Suprapubic skin (tissue), 4 donors: ENCODE results near the gene KMT2C. TPM values are rescaled to one million over a fixed set of nuclear protein-coding genes. Genes with fewer than 3 reads are reported as not detected.

Source experiments
- DNase-seq, 2 donors: peaks; one replicate each; pipeline ENCODE4 v3.0.0-alpha.2; 2019; ENCODE audit warnings: low spot score in 2 of 2
- H3K27ac ChIP-seq: fragments of 200-600 bp; sonication (generic); one replicate; pipeline ENCODE4 v1.5.1; 2019
- H3K27me3 ChIP-seq: fragments of 200-600 bp; sonication (generic); one replicate; pipeline ENCODE4 v1.5.1; 2019
- H3K36me3 ChIP-seq: fragments of 200-600 bp; sonication (generic); one replicate; pipeline ENCODE4 v1.5.1; 2019
- H3K4me1 ChIP-seq: fragments of 200-600 bp; sonication (generic); one replicate; pipeline ENCODE4 v1.5.1; 2019
- H3K4me3 ChIP-seq: fragments of 200-600 bp; sonication (generic); one replicate; pipeline ENCODE4 v1.5.1; 2019; ENCODE audit warnings: mild to moderate bottlenecking
- H3K9me3 ChIP-seq: fragments of 200-600 bp; sonication (generic); one replicate; pipeline ENCODE4 v1.5.1; 2019
- CTCF ChIP-seq, 2 donors: fragments of 200-600 bp in 1 of 2; fragments of 450-650 bp in 1 of 2; sonication (generic) in 1 of 2; IDR thresholded peaks; one replicate each; pipeline ENCODE4 v1.5.1; 2016 to 2019; ENCODE audit warnings: antibody characterized with exemption in 2 of 2, mild to moderate bottlenecking in 1 of 2, moderate library complexity in 1 of 2
- EP300 ChIP-seq: sonication (generic); formaldehyde crosslinking; IDR thresholded peaks from one replicate; pipeline ENCODE4 v1.6.1; 2017; ENCODE audit warnings: antibody characterized with exemption
- POLR2A ChIP-seq, 2 donors: fragments of 450-650 bp; IDR thresholded peaks; one replicate each; pipeline ENCODE4 v1.6.1; 2017; ENCODE audit warnings: antibody characterized with exemption in 2 of 2, mild to moderate bottlenecking in 2 of 2, moderate library complexity in 2 of 2
- POLR2AphosphoS5 ChIP-seq, 3 donors: sonication (generic); formaldehyde crosslinking; IDR thresholded peaks; one replicate each; pipeline ENCODE4 v1.6.1; 2017; ENCODE audit warnings: antibody characterized with exemption in 3 of 3
- WGBS: methylation state at CpG from one replicate; pipeline ENCODE4 v1.1.5; 2018; 5-methylcytosine and 5-hydroxymethylcytosine counted together
- total RNA-seq, 4 donors: library from RNA; depleted of rRNA; stranded (reverse); fragments of >200 nt; gene quantifications; one replicate each; pipeline ENCODE4 v1.1.0, GENCODE V29; 2016

KMT2C gene
- total RNA-seq, 4 donors from 2014 or later, result 61.2 to 144 (median 93.3) TPM

- Histone ChIP-seq H3K36me3 (peaks cover 33% of the 10 kb centered on the region), H3K4me1 (peaks cover under 1% of the 10 kb centered on the region), H3K4me3 (no peak overlapping the region), H3K27me3 (no peaks in the 10 kb centered on the region), H3K27ac (no peak overlapping the region), H3K9me3 (no peaks in the 10 kb centered on the region)
- TF ChIP-seq POLR2AphosphoS5 (IDR thresholded peaks at IDR 0.05) (no peak), CTCF (IDR thresholded peaks at IDR 0.05) (no peak), POLR2A (IDR thresholded peaks at IDR 0.05) (no peak), EP300 (no peak)
- 99% methylated on average over 2 of the region's 2 CpGs for WGBS
- DNase-seq, result no peak
These were observed 87.9 kb downstream of the KMT2C start for GRCh38 chr7:152347888-152348287.

GRCh38 chr7:152344253-152344652, 91.5 kb downstream of the KMT2C start:
- DNase-seq, result no peak
- TF ChIP-seq CTCF (IDR thresholded peaks at IDR 0.05) (no peak), POLR2A (IDR thresholded peaks at IDR 0.05) (no peak), POLR2AphosphoS5 (IDR thresholded peaks at IDR 0.05) (no peak), EP300 (no peak)
- Histone ChIP-seq H3K36me3 (peaks cover 16% of the 10 kb centered on the region), H3K27ac (no peak overlapping the region), H3K4me1 (peaks cover 22% of the 10 kb centered on the region), H3K9me3 (no peaks in the 10 kb centered on the region), H3K27me3 (no peaks in the 10 kb centered on the region), H3K4me3 (no peak overlapping the region)
- WGBS, result 79% methylated on average over 2 of the region's 2 CpGs

- no peak for TF ChIP-seq POLR2AphosphoS5 (IDR thresholded peaks at IDR 0.05)
- TF ChIP-seq EP300, result no peak
- no peak for TF ChIP-seq POLR2A (IDR thresholded peaks at IDR 0.05)
- TF ChIP-seq CTCF (IDR thresholded peaks at IDR 0.05), result no peak
- no peaks in the 10 kb centered on the region for H3K27me3 ChIP-seq
- WGBS, result 94% methylated on average over 2 of the region's 2 CpGs
- peaks cover 8% of the 10 kb centered on the region for H3K36me3 ChIP-seq
- no peak for DNase-seq
- H3K4me1 ChIP-seq, result peaks cover 22% of the 10 kb centered on the region
- H3K27ac ChIP-seq, result no peak overlapping the region
- no peaks in the 10 kb centered on the region for H3K9me3 ChIP-seq
- H3K4me3 ChIP-seq, result no peak overlapping the region
These were observed 93.0 kb downstream of the KMT2C start for GRCh38 chr7:152342796-152343195.

- peaks cover 29% of the 10 kb centered on the region for H3K4me1 ChIP-seq
- H3K36me3 ChIP-seq, result peaks cover 4% of the 10 kb centered on the region
- TF ChIP-seq POLR2A (IDR thresholded peaks at IDR 0.05) (no peak), POLR2AphosphoS5 (IDR thresholded peaks at IDR 0.05) (no peak), CTCF (IDR thresholded peaks at IDR 0.05) (no peak), EP300 (no peak)
- H3K27ac ChIP-seq, result no peak overlapping the region
- no peak for DNase-seq
- 91% methylated on average over 2 of the region's 2 CpGs for WGBS
- H3K4me3 ChIP-seq, result no peak overlapping the region
- H3K9me3 ChIP-seq, result no peaks in the 10 kb centered on the region
- H3K27me3 ChIP-seq, result no peaks in the 10 kb centered on the region
These were observed 93.9 kb downstream of the KMT2C start for GRCh38 chr7:152341914-152342236.

- H3K4me3 ChIP-seq, result no peak overlapping the region
- WGBS, result 70% methylated on average over 2 of the region's 2 CpGs
- no peaks in the 10 kb centered on the region for H3K9me3 ChIP-seq
- TF ChIP-seq POLR2AphosphoS5 (IDR thresholded peaks at IDR 0.05) (no peak), EP300 (no peak), POLR2A (IDR thresholded peaks at IDR 0.05) (no peak), CTCF (IDR thresholded peaks at IDR 0.05) (peak in 1 of 2 donors; percentile 34)
- no peak for DNase-seq
- H3K27me3 ChIP-seq, result no peaks in the 10 kb centered on the region
- peaks cover 34% of the 10 kb centered on the region for H3K4me1 ChIP-seq
- no peak overlapping the region for H3K27ac ChIP-seq
- H3K36me3 ChIP-seq, result no peaks in the 10 kb centered on the region
These were observed 94.5 kb downstream of the KMT2C start for GRCh38 chr7:152341039-152341913.
